Endothelial cell (in vitro differentiated cells): ENCODE measurements around the gene CAMTA1. TPM values are rescaled to one million over a fixed set of nuclear protein-coding genes. Genes with fewer than 3 reads are reported as not detected.

Experiments
- DNase-seq: peaks from one replicate; pipeline ENCODE4 v3.0.0; 2021; ENCODE audit warnings: low spot score
- H3K27ac Mint-ChIP-seq: one replicate; pipeline ENCODE4 v1.8.0; 2021; ENCODE audit warnings: mixed read lengths, inconsistent platforms; ENCODE audit not compliant: unreplicated experiment
- H3K27me3 Mint-ChIP-seq: one replicate; pipeline ENCODE4 v1.8.0; 2021; ENCODE audit warnings: mild to moderate bottlenecking, moderate library complexity, mixed read lengths, inconsistent platforms; ENCODE audit not compliant: unreplicated experiment
- H3K36me3 Mint-ChIP-seq: one replicate; pipeline ENCODE4 v1.8.0; 2021; ENCODE audit warnings: mild to moderate bottlenecking, low read depth, mixed read lengths, inconsistent platforms; ENCODE audit not compliant: unreplicated experiment
- H3K4me1 Mint-ChIP-seq: one replicate; pipeline ENCODE4 v1.8.0; 2021; ENCODE audit warnings: mild to moderate bottlenecking, mixed read lengths, inconsistent platforms; ENCODE audit not compliant: unreplicated experiment
- H3K4me3 Mint-ChIP-seq: one replicate; pipeline ENCODE4 v1.8.0; 2021; ENCODE audit warnings: mild to moderate bottlenecking, mixed read lengths, inconsistent platforms; ENCODE audit not compliant: unreplicated experiment
- H3K9me3 Mint-ChIP-seq: one replicate; pipeline ENCODE4 v1.8.0; 2021; ENCODE audit warnings: mixed read lengths, inconsistent platforms; ENCODE audit not compliant: unreplicated experiment
- CTCF ChIP-seq: fragments of 200-600 bp; sonication (generic); IDR thresholded peaks from one replicate; pipeline ENCODE4 v1.5.0; 2021; ENCODE audit warnings: antibody characterized with exemption; ENCODE audit not compliant: unreplicated experiment
- total RNA-seq: library from RNA; stranded (reverse); fragmentation: NEBNext Ultra II Directional; extraction: Animal tissue kit (Norgen Biotek cat#: 25700); gene quantifications from one replicate; pipeline ENCODE4 v1.2.1, GENCODE V29; 2021; ENCODE audit not compliant: unreplicated experiment

CAMTA1 gene
- total RNA-seq, 1 donor from 2014 or later, result 87.3 TPM

- no peak for DNase-seq
- Mint-ChIP-seq H3K27ac (no peak overlapping the region), H3K27me3 (no peaks in the 10 kb centered on the region), H3K36me3 (no peaks in the 10 kb centered on the region), H3K4me1 (peaks cover 44% of the 10 kb centered on the region), H3K4me3 (no peak overlapping the region), H3K9me3 (no peaks in the 10 kb centered on the region)
- no peak for TF ChIP-seq CTCF
Measured at GRCh38 chr1:7019510-7019909, 234.3 kb downstream of the CAMTA1 start.

GRCh38 chr1:7022058-7022457 is 236.8 kb downstream of the CAMTA1 start:
- no peaks in the 10 kb centered on the region for H3K27me3 Mint-ChIP-seq
- H3K36me3 Mint-ChIP-seq, result no peaks in the 10 kb centered on the region
- H3K9me3 Mint-ChIP-seq, result no peaks in the 10 kb centered on the region
- H3K4me3 Mint-ChIP-seq, result no peak overlapping the region
- peaks cover 23% of the 10 kb centered on the region for H3K4me1 Mint-ChIP-seq
- no peak for DNase-seq
- TF ChIP-seq CTCF, result no peak
- H3K27ac Mint-ChIP-seq, result no peak overlapping the region

- H3K36me3 Mint-ChIP-seq, result no peaks in the 10 kb centered on the region
- H3K4me1 Mint-ChIP-seq, result peaks cover 4% of the 10 kb centered on the region
- H3K27ac Mint-ChIP-seq, result no peak overlapping the region
- TF ChIP-seq CTCF, result no peak
- H3K9me3 Mint-ChIP-seq, result no peaks in the 10 kb centered on the region
- DNase-seq, result no peak
- no peaks in the 10 kb centered on the region for H3K27me3 Mint-ChIP-seq
- H3K4me3 Mint-ChIP-seq, result no peak overlapping the region
Measured at GRCh38 chr1:7025013-7025412, 239.8 kb downstream of the CAMTA1 start.

- H3K4me1 Mint-ChIP-seq, result peaks cover 4% of the 10 kb centered on the region
- H3K36me3 Mint-ChIP-seq, result no peaks in the 10 kb centered on the region
- no peak overlapping the region for H3K27ac Mint-ChIP-seq
- no peak for DNase-seq
- H3K27me3 Mint-ChIP-seq, result no peaks in the 10 kb centered on the region
- no peaks in the 10 kb centered on the region for H3K9me3 Mint-ChIP-seq
- no peak for TF ChIP-seq CTCF
- H3K4me3 Mint-ChIP-seq, result no peak overlapping the region
Measured at GRCh38 chr1:7026169-7026568, 240.9 kb downstream of the CAMTA1 start.

- H3K36me3 Mint-ChIP-seq, result peaks cover 5% of the 10 kb centered on the region
- no peaks in the 10 kb centered on the region for H3K4me1 Mint-ChIP-seq
- no peak overlapping the region for H3K4me3 Mint-ChIP-seq
- TF ChIP-seq CTCF, result no peak
- DNase-seq, result no peak
- no peaks in the 10 kb centered on the region for H3K9me3 Mint-ChIP-seq
- no peaks in the 10 kb centered on the region for H3K27me3 Mint-ChIP-seq
- no peak overlapping the region for H3K27ac Mint-ChIP-seq
Measured at GRCh38 chr1:7032992-7033391, 247.7 kb downstream of the CAMTA1 start.
